ENCODE measurements around the gene DPP10.

The DPP10 gene

GRCh38 chr2:115491186-115491793, 1048.8 kb downstream of the DPP10 start:
- no peak for DNase-seq

- DNase-seq: no peak
These were observed 1062.9 kb downstream of the DPP10 start for GRCh38 chr2:115505331-115505730.

GRCh38 chr2:115520727-115521126, 1078.3 kb downstream of the DPP10 start:
- DNase-seq: no peak

- no peak for DNase-seq
These were observed 1082.0 kb downstream of the DPP10 start for GRCh38 chr2:115524452-115524851.

GRCh38 chr2:115529627-115530026, 1087.2 kb downstream of the DPP10 start:
- no peak for DNase-seq

- no peak for DNase-seq
These were observed 1090.6 kb downstream of the DPP10 start for GRCh38 chr2:115533081-115533480.

- DNase-seq: no peak
These were observed 1099.4 kb downstream of the DPP10 start for GRCh38 chr2:115541814-115542213.

GRCh38 chr2:115542331-115542730, 1099.9 kb downstream of the DPP10 start:
- no peak for DNase-seq

- DNase-seq: no peak
These were observed 1100.6 kb downstream of the DPP10 start for GRCh38 chr2:115543024-115543423.

GRCh38 chr2:115543461-115543860, 1101.0 kb downstream of the DPP10 start:
- DNase-seq: no peak

GRCh38 chr2:115549611-115550130, 1107.2 kb downstream of the DPP10 start:
- no peak for DNase-seq

- DNase-seq: no peak
These were observed 1110.3 kb downstream of the DPP10 start for GRCh38 chr2:115552726-115553125.

- DNase-seq: no peak
These were observed 1111.7 kb downstream of the DPP10 start for GRCh38 chr2:115554153-115554552.

- DNase-seq: no peak
These were observed 1116.3 kb downstream of the DPP10 start for GRCh38 chr2:115558725-115559124.

- no peak for DNase-seq
These were observed 1118.2 kb downstream of the DPP10 start for GRCh38 chr2:115560666-115561065.

GRCh38 chr2:115568643-115569042, 1126.2 kb downstream of the DPP10 start:
- no peak for DNase-seq

- no peak for DNase-seq
These were observed 1127.1 kb downstream of the DPP10 start for GRCh38 chr2:115569547-115569946.

GRCh38 chr2:115572746-115573145, 1130.3 kb downstream of the DPP10 start:
- DNase-seq: no peak

GRCh38 chr2:115573756-115574155, 1131.3 kb downstream of the DPP10 start:
- DNase-seq: no peak

GRCh38 chr2:115574667-115575066, 1132.2 kb downstream of the DPP10 start:
- no peak for DNase-seq

GRCh38 chr2:115580784-115581183, 1138.3 kb downstream of the DPP10 start:
- no peak for DNase-seq

- DNase-seq: no peak
These were observed 1142.1 kb downstream of the DPP10 start for GRCh38 chr2:115584507-115584906.

- no peak for DNase-seq
These were observed 1154.4 kb downstream of the DPP10 start for GRCh38 chr2:115596659-115597375.

GRCh38 chr2:115603285-115603684, 1160.8 kb downstream of the DPP10 start:
- no peak for DNase-seq

GRCh38 chr2:115606350-115606749, 1163.9 kb downstream of the DPP10 start:
- DNase-seq: no peak

Measured in hematopoietic multipotent progenitor cell treated with erythropoietin and hydrocortisone succinate and interleukin-3 and kit ligand, for 6 days (in vitro differentiated cells).